ENCODE measurements around the gene SLC25A13.

The SLC25A13 gene

DNA sequence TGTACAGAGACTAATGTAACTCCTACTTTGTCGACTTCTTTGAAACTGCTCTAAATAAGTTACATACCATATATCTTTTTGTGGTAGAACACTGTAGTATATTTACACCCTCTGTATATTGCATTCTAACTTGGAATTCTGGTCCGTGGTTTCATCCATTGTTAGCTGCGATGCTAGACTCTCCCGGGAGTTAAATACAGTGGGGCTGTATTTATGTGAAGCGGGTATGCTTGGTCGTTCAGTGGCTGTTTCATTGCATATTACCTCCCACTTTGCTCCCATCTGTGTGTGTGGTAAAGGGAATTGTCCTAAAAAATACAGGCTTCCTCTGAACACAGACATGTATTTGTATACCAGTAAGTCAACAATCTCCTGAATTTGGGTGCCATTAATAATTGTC lies 231.1 kb downstream of the SLC25A13 start:
- TF ChIP-seq, protein P1, sequence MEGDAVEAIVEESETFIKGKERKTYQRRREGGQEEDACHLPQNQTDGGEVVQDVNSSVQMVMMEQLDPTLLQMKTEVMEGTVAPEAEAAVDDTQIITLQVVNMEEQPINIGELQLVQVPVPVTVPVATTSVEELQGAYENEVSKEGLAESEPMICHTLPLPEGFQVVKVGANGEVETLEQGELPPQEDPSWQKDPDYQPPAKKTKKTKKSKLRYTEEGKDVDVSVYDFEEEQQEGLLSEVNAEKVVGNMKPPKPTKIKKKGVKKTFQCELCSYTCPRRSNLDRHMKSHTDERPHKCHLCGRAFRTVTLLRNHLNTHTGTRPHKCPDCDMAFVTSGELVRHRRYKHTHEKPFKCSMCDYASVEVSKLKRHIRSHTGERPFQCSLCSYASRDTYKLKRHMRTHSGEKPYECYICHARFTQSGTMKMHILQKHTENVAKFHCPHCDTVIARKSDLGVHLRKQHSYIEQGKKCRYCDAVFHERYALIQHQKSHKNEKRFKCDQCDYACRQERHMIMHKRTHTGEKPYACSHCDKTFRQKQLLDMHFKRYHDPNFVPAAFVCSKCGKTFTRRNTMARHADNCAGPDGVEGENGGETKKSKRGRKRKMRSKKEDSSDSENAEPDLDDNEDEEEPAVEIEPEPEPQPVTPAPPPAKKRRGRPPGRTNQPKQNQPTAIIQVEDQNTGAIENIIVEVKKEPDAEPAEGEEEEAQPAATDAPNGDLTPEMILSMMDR (IDR thresholded peaks at IDR 0.05) = no peak

DNA sequence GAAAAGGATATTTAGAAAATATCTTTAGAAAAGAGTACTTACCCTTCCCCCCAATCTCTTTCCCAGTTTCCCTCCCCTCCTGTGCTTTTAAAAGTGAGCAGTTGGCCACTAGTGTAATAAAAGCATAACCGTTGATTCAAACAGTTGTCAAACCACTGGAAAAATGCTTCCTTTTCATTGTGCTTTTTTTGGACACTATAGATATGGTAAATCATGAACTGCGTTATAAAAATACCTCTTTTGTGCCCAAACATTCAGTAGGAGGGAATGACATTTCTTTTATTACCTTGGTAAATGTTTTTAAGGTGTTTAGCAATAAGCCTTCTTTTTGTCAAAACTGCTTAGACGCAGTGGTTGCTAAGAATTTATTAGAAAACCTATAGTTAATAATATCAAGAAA lies 232.4 kb downstream of the SLC25A13 start:
- TF ChIP-seq, protein P1 (IDR thresholded peaks at IDR 0.05) = no peak

DNA sequence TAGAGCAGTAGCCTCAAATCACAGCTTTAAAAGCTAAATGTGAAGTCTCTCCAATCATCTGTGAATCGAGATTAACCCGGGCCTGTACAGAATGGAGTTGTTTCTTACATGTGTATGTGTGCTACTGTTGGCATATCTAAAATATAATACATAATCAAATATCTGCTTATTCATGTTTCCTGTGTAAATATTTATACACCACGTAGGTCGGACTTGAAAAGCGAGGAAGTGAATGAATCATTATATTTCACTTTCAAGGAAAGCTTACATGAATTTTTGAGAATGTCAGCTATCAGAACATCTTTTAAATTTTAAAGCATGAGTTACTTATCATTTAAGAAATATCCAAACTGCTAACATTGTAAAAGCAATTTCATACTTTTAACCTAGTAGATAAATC lies 233.3 kb downstream of the SLC25A13 start:
- TF ChIP-seq, protein P1 (IDR thresholded peaks at IDR 0.05) = no peak

DNA sequence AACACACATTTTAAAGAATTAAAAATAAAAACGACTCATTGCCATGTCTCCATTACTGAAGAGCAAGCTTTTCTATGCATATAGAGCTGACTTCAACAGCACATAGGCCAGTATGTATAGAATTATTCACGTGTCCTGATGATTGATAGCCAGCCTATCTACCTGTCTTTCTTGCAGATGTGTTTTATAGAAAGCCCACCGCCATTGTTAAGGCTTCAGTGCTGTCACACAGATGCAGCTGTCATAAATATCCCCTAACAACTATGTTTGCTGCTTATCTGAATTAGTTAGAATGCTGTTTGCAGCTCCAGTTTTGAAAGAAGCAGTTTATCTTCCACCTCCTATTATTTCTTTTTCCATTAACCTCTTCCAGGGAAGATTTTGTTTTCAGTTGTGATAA lies 235.9 kb downstream of the SLC25A13 start:
- TF ChIP-seq, protein P1 (IDR thresholded peaks at IDR 0.05) = no peak

DNA sequence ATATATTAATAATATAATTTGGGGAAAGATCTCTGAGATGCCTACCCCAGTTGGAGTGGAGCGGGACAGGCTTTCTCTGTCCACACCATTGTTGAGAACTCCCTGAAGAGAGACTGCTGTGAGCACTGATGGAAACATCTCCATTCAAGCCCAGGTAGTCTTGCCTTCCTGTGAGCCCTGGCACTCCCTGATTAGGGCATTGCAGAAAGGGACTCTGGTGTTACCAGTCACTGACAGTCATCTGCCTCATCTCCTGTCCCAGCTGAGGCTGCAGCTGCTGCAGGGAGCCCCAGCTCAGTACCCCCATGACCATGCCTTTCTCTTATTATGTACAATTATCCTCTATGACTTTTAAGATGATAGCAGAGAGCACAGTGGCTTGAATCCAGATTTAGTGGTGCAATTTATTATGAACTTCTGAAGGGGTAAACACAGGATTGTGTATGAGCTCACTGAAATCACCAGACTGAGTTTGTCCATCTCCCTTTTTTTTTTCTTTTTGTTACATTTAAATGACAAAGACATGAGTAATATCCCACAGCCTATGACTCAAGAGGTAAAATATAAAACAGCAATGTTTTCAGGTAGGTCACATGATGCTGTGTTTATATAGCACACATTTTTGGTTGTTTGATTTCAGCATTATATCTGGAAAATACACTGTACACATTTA lies 236.9 kb downstream of the SLC25A13 start:
- TF ChIP-seq, protein P1 (IDR thresholded peaks at IDR 0.05) = no peak

DNA sequence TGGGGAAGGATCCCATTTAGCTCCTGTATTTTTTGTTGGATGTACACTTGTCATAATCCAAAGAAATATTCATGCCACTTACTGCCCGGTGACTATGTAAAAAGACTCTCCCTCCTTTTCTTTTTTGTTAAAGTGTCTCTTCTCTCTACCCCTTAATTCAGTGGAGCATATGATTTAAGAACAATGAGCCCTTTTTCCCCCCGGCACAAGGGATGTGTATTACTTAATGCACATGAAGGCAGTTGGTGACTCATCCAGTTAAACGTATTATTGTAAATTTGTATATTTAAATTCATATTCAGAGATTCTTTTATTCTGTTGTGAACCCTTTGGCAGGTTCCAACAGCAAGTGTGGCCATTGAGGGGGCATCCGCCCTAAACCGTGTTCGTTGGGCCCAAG lies 241.9 kb downstream of the SLC25A13 start:
- TF ChIP-seq, protein P1 (IDR thresholded peaks at IDR 0.05) = no peak

DNA sequence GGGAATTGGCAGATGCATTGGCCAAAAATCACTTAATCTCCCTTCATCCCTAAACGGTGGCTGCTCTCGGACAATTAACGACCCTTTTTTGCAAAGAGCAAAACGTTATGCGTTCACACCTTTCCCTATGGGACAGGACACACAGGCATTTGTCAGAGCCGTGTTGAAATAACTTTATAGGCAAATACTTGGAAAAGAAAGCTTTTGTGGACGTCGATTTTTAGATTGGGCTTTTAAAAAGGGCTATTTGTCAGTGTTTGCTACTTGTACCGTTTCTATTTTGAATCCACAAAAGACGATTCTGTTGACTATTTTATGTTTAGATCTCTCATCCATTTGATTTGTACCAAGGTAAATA lies 245.6 kb downstream of the SLC25A13 start:
- TF ChIP-seq, protein P1 (IDR thresholded peaks at IDR 0.05) = no peak

Measured in LNCAP (cell line).